HCT116 (cell line): ENCODE measurements around the gene TCL1B.

Source experiments
- CTCF ChIP-seq, 3 experiments: fragments of 200-600 bp in 1 of 3; sonication (generic) in 1 of 3; IDR thresholded peaks in 2 of 3; conservative IDR thresholded peaks in 1 of 3; 2 replicates each; pipeline ENCODE4 v1.5.1; 2012 to 2017; ENCODE audit warnings: low read depth in 2 of 3, low read length in 2 of 3, antibody characterized with exemption in 1 of 3, borderline replicate concordance in 1 of 3, control low read depth in 1 of 3, mild to moderate bottlenecking in 1 of 3, mixed read lengths in 1 of 3, mixed run types in 1 of 3, moderate library complexity in 1 of 3; ENCODE audit not compliant: insufficient read depth in 1 of 3
- JUND ChIP-seq: IDR thresholded peaks from 2 replicates; pipeline ENCODE4 v1.6.1; 2012
- POLR2A ChIP-seq: IDR thresholded peaks from 2 replicates; pipeline ENCODE4 v1.7.0; 2011; ENCODE audit warnings: borderline replicate concordance; ENCODE audit not compliant: insufficient read depth, insufficient read length; ENCODE audit errors: extremely low read depth
- SP1 ChIP-seq: IDR thresholded peaks from 2 replicates; pipeline ENCODE4 v1.6.1; 2012; ENCODE audit warnings: low read depth
- ZNF274 ChIP-seq: fragments of 200-500 bp; sonication (Bioruptor generic); IDR thresholded peaks from 2 replicates; pipeline ENCODE4 v1.6.1; 2014; ENCODE audit warnings: mild to moderate bottlenecking, low read depth, low read length, inconsistent platforms
- TF ChIP-seq, protein P1 (sequence below): IDR thresholded peaks from 2 replicates; pipeline ENCODE4 v1.6.1; 2012; ENCODE audit warnings: low read depth

- TF ChIP-seq ZNF274: no peak
- TF ChIP-seq, protein P1, sequence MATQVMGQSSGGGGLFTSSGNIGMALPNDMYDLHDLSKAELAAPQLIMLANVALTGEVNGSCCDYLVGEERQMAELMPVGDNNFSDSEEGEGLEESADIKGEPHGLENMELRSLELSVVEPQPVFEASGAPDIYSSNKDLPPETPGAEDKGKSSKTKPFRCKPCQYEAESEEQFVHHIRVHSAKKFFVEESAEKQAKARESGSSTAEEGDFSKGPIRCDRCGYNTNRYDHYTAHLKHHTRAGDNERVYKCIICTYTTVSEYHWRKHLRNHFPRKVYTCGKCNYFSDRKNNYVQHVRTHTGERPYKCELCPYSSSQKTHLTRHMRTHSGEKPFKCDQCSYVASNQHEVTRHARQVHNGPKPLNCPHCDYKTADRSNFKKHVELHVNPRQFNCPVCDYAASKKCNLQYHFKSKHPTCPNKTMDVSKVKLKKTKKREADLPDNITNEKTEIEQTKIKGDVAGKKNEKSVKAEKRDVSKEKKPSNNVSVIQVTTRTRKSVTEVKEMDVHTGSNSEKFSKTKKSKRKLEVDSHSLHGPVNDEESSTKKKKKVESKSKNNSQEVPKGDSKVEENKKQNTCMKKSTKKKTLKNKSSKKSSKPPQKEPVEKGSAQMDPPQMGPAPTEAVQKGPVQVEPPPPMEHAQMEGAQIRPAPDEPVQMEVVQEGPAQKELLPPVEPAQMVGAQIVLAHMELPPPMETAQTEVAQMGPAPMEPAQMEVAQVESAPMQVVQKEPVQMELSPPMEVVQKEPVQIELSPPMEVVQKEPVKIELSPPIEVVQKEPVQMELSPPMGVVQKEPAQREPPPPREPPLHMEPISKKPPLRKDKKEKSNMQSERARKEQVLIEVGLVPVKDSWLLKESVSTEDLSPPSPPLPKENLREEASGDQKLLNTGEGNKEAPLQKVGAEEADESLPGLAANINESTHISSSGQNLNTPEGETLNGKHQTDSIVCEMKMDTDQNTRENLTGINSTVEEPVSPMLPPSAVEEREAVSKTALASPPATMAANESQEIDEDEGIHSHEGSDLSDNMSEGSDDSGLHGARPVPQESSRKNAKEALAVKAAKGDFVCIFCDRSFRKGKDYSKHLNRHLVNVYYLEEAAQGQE: no peak
- no peak for TF ChIP-seq CTCF (IDR thresholded peaks at IDR 0.05 in 2 of 3, conservative IDR thresholded peaks at IDR 0.05 in 1 of 3; ENCODE audit: borderline replicate concordance in 1 of 3, insufficient read depth in 1 of 3, low read depth in 2 of 3, low read length in 2 of 3)
- TF ChIP-seq POLR2A: no peak
- TF ChIP-seq JUND: no peak
- TF ChIP-seq SP1: no peak
These were observed 4.6 kb downstream of the TCL1B start for GRCh38 chr14:95690815-95691214.
